Measurements from ENCODE around the gene NGLY1.

GRCh38 chr3:25725810-25726209, 57.4 kb downstream of the NGLY1 start:
- TF ChIP-seq POLR2AphosphoS5 (IDR thresholded peaks at IDR 0.05; ENCODE audit: low read depth, low read length): no peak
- no peak for TF ChIP-seq POLR2A (IDR thresholded peaks at IDR 0.05; ENCODE audit: low read depth, low read length)
- TF ChIP-seq TAF1 (IDR thresholded peaks at IDR 0.05; ENCODE audit: low read depth, low read length): no peak
- TF ChIP-seq PAX5 (IDR thresholded peaks at IDR 0.05; ENCODE audit: insufficient read depth, low read length, severe bottlenecking): no peak
- no peak for TF ChIP-seq POU2F2 (IDR thresholded peaks at IDR 0.05; ENCODE audit: low read depth, low read length)
- no peak for TF ChIP-seq SPI1 (IDR thresholded peaks at IDR 0.05; ENCODE audit: low read depth, low read length)

Measured in GM12891 (cell line).